Loucy (cell line): Measurements from ENCODE around the gene UNC45B.

ENCODE experiments used
- H2AFZ ChIP-seq: fragments of 200-600 bp; sonication (generic); 2 replicates; pipeline ENCODE4 v1.6.0; 2016; ENCODE audit warnings: antibody characterized with exemption, mild to moderate bottlenecking, low read length, moderate library complexity
- H3F3A ChIP-seq: fragments of 200-600 bp; 2 replicates; pipeline ENCODE4 v1.6.0; 2016; ENCODE audit warnings: antibody characterized with exemption, low read depth, mild to moderate bottlenecking
- H3K27me3 ChIP-seq: fragments of 200-600 bp; sonication (generic); 2 replicates; pipeline ENCODE4 v1.6.1; 2014; ENCODE audit warnings: low read length, mild to moderate bottlenecking; ENCODE audit not compliant: insufficient read depth, poor library complexity, severe bottlenecking
- H3K36me3 ChIP-seq: fragments of 200-600 bp; sonication (generic); 2 replicates; pipeline ENCODE4 v1.6.1; 2016; ENCODE audit warnings: low read length; ENCODE audit not compliant: insufficient read depth
- H3K4me1 ChIP-seq: fragments of 200-600 bp; sonication (generic); 2 replicates; pipeline ENCODE4 v1.5.1; 2014; ENCODE audit warnings: low read length, mild to moderate bottlenecking; ENCODE audit not compliant: insufficient read depth, poor library complexity, severe bottlenecking
- H3K4me2 ChIP-seq: fragments of 200-600 bp; sonication (generic); 2 replicates; pipeline ENCODE4 v1.6.0; 2014; ENCODE audit warnings: antibody characterized with exemption, low read length, low read depth, mild to moderate bottlenecking; ENCODE audit not compliant: poor library complexity, severe bottlenecking
- H3K4me3 ChIP-seq: fragments of 200-600 bp; sonication (generic); 2 replicates; pipeline ENCODE4 v1.5.1; 2014; ENCODE audit warnings: low read length, mild to moderate bottlenecking, mixed read lengths; ENCODE audit not compliant: poor library complexity, severe bottlenecking
- H3K79me2 ChIP-seq: fragments of 200-600 bp; sonication (generic); 2 replicates; pipeline ENCODE4 v1.6.1; 2014; ENCODE audit warnings: low read length; ENCODE audit not compliant: insufficient read depth
- H3K9ac ChIP-seq: fragments of 200-600 bp; sonication (generic); 2 replicates; pipeline ENCODE4 v1.6.0; 2014; ENCODE audit warnings: mild to moderate bottlenecking, low read depth, low read length, moderate library complexity; ENCODE audit not compliant: poor library complexity, severe bottlenecking
- H3K9me2 ChIP-seq: fragments of 200-600 bp; sonication (generic); replicated peaks from 2 replicates; pipeline ENCODE4 v1.6.1; 2016; ENCODE audit warnings: low read depth, low read length, mixed read lengths
- H3K9me3 ChIP-seq: fragments of 200-600 bp; sonication (generic); 2 replicates; pipeline ENCODE4 v1.6.1; 2014; ENCODE audit warnings: mild to moderate bottlenecking, antibody characterized with exemption, low read length, low read depth; ENCODE audit not compliant: insufficient read depth
- H4K20me1 ChIP-seq: fragments of 200-600 bp; sonication (generic); 2 replicates; pipeline ENCODE4 v1.6.0; 2014; ENCODE audit warnings: antibody characterized with exemption, low read length, mild to moderate bottlenecking; ENCODE audit not compliant: insufficient read depth, poor library complexity, severe bottlenecking
- EZH2phosphoT487 ChIP-seq: fragments of 200-600 bp; IDR thresholded peaks from 2 replicates; pipeline ENCODE4 v1.6.1; 2018; ENCODE audit warnings: antibody characterized with exemption, mild to moderate bottlenecking, moderate library complexity, borderline replicate concordance
- TF ChIP-seq, protein P1 (sequence below): fragments of 200-600 bp; sonication (generic); conservative IDR thresholded peaks from 2 replicates; pipeline ENCODE4 v1.5.1; 2014; ENCODE audit warnings: mild to moderate bottlenecking, antibody characterized with exemption, low read length

UNC45B gene

DNA sequence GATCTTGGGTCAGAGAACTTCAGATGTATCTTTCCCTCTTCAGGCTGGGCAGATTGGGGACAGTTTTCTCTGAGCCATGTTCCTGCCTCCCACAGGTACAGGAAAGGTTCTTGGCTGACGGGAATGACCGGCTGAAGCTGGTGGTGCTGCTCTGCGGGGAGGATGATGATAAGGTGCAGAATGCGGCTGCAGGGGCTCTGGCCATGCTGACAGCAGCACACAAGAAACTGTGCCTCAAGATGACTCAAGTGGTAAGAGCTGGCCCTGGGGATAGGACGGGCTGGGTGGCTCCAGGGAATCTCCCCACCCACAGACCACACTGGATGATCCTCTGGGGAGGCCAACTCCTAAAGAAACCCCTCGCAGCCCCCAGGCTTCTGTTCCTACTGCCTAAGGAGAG lies 35.7 kb downstream of the UNC45B start:
- Histone ChIP-seq H3K4me1 (no peaks in the 10 kb centered on the region), H3F3A (no peaks in the 10 kb centered on the region), H4K20me1 (no peaks in the 10 kb centered on the region), H2AFZ (no peak overlapping the region), H3K27me3 (peaks cover 37% of the 10 kb centered on the region), H3K9ac (no peak overlapping the region), H3K36me3 (no peaks in the 10 kb centered on the region), H3K9me2 (no peaks in the 10 kb centered on the region), H3K4me2 (no peak overlapping the region), H3K79me2 (no peaks in the 10 kb centered on the region), H3K4me3 (no peak overlapping the region), H3K9me3 (no peaks in the 10 kb centered on the region)
- TF ChIP-seq, protein P1, sequence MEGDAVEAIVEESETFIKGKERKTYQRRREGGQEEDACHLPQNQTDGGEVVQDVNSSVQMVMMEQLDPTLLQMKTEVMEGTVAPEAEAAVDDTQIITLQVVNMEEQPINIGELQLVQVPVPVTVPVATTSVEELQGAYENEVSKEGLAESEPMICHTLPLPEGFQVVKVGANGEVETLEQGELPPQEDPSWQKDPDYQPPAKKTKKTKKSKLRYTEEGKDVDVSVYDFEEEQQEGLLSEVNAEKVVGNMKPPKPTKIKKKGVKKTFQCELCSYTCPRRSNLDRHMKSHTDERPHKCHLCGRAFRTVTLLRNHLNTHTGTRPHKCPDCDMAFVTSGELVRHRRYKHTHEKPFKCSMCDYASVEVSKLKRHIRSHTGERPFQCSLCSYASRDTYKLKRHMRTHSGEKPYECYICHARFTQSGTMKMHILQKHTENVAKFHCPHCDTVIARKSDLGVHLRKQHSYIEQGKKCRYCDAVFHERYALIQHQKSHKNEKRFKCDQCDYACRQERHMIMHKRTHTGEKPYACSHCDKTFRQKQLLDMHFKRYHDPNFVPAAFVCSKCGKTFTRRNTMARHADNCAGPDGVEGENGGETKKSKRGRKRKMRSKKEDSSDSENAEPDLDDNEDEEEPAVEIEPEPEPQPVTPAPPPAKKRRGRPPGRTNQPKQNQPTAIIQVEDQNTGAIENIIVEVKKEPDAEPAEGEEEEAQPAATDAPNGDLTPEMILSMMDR = no peak
- TF ChIP-seq EZH2phosphoT487 = no peak

DNA sequence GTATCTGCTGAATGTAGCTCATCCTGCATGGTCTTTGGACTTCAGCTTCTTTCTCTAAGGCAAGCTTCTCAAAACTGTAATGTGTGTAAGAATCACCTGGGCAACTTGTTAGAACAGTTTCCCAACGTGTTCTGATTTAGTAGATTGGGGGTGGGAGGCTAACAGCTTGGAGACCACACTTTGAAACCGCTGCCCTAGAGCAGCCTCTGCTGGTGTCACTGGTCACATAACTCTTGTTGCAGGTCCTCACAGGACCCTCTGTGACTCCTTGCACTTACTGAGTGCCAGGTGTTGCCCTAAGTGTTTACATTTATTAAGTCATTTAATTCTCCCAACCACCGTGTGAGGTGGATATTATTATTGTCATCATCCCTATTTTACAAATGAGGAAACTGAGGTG lies 36.7 kb downstream of the UNC45B start:
- no peaks in the 10 kb centered on the region for H3K9me2 ChIP-seq
- no peaks in the 10 kb centered on the region for H3K9me3 ChIP-seq
- no peaks in the 10 kb centered on the region for H3F3A ChIP-seq
- no peaks in the 10 kb centered on the region for H4K20me1 ChIP-seq
- no peak overlapping the region for H3K4me3 ChIP-seq
- H3K27me3 ChIP-seq = peaks cover 40% of the 10 kb centered on the region
- TF ChIP-seq, protein P1 = no peak
- TF ChIP-seq EZH2phosphoT487 = no peak
- H3K36me3 ChIP-seq = no peaks in the 10 kb centered on the region
- no peak overlapping the region for H2AFZ ChIP-seq
- H3K4me1 ChIP-seq = no peaks in the 10 kb centered on the region
- H3K4me2 ChIP-seq = no peak overlapping the region
- H3K79me2 ChIP-seq = no peaks in the 10 kb centered on the region
- no peak overlapping the region for H3K9ac ChIP-seq

DNA sequence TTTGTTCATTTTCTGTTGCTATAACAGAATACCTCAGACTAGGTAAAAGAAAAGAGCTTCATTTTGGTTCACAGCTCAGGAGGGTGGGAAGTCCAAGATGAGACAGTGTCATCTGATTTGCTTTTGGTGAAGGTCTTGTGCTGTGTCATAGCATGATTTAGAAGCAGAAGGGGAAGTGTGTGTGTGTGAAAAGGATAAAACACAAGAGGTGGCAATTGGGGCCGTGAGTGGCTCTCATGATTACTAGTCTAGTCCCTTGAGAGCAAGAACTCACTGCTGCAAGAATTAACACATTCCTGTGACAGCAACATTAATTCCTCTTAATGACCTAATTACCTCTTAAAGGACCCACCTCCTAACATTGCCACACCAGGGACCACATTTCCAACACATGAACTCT lies 38.2 kb downstream of the UNC45B start:
- no peak overlapping the region for H3K4me3 ChIP-seq
- H4K20me1 ChIP-seq = no peaks in the 10 kb centered on the region
- no peaks in the 10 kb centered on the region for H3K9me2 ChIP-seq
- no peaks in the 10 kb centered on the region for H3K4me1 ChIP-seq
- no peaks in the 10 kb centered on the region for H3K36me3 ChIP-seq
- no peaks in the 10 kb centered on the region for H3F3A ChIP-seq
- no peaks in the 10 kb centered on the region for H3K79me2 ChIP-seq
- H2AFZ ChIP-seq = no peak overlapping the region
- TF ChIP-seq, protein P1 = no peak
- no peak for TF ChIP-seq EZH2phosphoT487
- H3K4me2 ChIP-seq = no peak overlapping the region
- no peak overlapping the region for H3K9ac ChIP-seq
- H3K9me3 ChIP-seq = no peaks in the 10 kb centered on the region
- peaks cover 46% of the 10 kb centered on the region for H3K27me3 ChIP-seq
